ENCODE results near the gene MRPL39. TPM values are rescaled to one million over a fixed set of nuclear protein-coding genes. Genes with fewer than 3 reads are reported as not detected.
A peak's percentile ranks its signal among the peaks of the same experiment; 100 is the strongest.

The MRPL39 gene
- total and polyA plus RNA-seq, 10 donors, result 14.4 to 34.3 (median 20.8) TPM

DNA sequence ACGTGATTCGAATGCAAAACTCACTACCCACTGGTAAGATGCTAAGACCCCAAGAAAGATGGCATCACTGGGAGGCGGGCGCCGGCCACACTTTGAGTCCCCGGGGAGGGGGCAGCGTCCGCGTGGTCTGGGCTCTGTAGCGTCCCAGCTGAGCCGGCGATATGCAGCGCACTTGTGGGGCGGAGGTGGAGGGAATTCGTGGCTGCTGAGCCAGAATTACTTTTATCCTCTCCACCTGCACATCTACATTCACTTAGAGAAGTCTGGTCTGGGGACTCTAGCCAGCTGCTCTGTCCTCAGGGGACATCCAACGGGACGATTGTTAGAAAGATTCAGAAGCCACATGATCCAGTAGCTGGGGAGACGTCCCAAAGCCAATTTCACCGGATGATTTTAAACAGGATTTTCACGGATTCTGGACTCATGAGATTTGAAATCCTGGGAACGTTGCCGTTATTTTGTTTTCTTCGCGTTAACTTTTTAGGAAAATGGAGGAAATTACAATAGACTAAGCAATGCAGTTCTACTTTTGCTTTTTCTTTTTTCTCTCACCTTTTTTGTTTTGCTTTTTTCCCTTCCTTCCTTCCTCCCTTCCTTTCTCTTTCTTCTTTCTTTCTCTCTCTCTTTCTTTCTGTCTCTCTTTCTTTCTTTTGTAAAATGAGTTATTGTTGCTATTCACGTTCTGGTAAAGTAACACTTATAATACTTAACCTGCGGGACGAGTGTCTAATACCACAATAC, 33.1 kb upstream of the MRPL39 start:
- peak overlapping the region; percentile 49 to 84 (median 60) for H3K4me3 ChIP-seq
- peaks cover 0 to 30% (median 0%) of the 10 kb centered on the region in 7 donors for H3K27me3 ChIP-seq (replicated peaks in 1 of 7)
- no peak for TF ChIP-seq POLR2A (IDR thresholded peaks at IDR 0.05)
- TF ChIP-seq, protein P1, sequence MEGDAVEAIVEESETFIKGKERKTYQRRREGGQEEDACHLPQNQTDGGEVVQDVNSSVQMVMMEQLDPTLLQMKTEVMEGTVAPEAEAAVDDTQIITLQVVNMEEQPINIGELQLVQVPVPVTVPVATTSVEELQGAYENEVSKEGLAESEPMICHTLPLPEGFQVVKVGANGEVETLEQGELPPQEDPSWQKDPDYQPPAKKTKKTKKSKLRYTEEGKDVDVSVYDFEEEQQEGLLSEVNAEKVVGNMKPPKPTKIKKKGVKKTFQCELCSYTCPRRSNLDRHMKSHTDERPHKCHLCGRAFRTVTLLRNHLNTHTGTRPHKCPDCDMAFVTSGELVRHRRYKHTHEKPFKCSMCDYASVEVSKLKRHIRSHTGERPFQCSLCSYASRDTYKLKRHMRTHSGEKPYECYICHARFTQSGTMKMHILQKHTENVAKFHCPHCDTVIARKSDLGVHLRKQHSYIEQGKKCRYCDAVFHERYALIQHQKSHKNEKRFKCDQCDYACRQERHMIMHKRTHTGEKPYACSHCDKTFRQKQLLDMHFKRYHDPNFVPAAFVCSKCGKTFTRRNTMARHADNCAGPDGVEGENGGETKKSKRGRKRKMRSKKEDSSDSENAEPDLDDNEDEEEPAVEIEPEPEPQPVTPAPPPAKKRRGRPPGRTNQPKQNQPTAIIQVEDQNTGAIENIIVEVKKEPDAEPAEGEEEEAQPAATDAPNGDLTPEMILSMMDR (IDR thresholded peaks at IDR 0.05 in 8 of 11, conservative IDR thresholded peaks at IDR 0.05 in 3 of 11), result no peak
- no peak for TF ChIP-seq POLR2AphosphoS5 (IDR thresholded peaks at IDR 0.05)
- intact Hi-C loops (cut with DNase I; ENCODE audit: low total_unique reads), result no loop called here
- H3K4me1 ChIP-seq, result peaks cover 5 to 31% (median 25%) of the 10 kb centered on the region in 6 donors
- 8 to 10% (median 9%) methylated on average over 23 to 27 of the region's 27 CpGs for WGBS, 5 donors
- no peaks in the 10 kb centered on the region for H3K36me3 ChIP-seq
- peak; percentile 78 for DNase-seq
- H3K27ac ChIP-seq, result peak overlapping the region in 2 of 8 donors; percentile 15 to 39
- no peaks in the 10 kb centered on the region for H3K9me3 ChIP-seq

DNA sequence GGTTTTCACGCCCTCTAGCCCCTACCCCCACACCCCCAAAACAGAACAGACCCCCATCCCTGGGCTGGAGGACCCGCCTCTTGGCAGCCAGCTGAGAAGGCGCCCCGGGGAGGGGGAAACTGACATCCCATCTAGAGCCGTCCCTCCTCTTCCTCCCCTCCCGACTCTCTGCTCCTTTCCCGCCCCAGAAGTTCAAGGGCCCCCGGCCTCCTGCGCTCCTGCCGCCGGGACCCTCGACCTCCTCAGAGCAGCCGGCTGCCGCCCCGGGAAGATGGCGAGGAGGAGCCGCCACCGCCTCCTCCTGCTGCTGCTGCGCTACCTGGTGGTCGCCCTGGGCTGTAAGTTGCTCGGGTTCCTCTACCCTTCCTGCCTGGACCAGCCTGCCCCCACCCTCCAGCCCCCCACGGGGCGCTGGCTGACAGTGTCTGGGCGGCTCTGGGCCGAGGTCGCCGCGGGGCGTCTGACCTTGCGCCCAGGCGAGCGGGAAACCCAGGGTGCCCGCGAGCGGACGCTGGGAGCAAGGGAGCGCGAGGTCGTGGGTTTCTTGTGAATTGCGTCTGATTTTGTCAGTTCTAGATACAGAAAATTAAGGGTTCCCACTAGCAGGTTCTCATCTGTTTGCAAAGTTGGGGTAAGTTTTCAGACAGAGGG, 32.4 kb upstream of the MRPL39 start:
- 0 to 1% (median 0%) methylated on average over 27 to 40 of the region's 40 CpGs for WGBS, 5 donors

DNA sequence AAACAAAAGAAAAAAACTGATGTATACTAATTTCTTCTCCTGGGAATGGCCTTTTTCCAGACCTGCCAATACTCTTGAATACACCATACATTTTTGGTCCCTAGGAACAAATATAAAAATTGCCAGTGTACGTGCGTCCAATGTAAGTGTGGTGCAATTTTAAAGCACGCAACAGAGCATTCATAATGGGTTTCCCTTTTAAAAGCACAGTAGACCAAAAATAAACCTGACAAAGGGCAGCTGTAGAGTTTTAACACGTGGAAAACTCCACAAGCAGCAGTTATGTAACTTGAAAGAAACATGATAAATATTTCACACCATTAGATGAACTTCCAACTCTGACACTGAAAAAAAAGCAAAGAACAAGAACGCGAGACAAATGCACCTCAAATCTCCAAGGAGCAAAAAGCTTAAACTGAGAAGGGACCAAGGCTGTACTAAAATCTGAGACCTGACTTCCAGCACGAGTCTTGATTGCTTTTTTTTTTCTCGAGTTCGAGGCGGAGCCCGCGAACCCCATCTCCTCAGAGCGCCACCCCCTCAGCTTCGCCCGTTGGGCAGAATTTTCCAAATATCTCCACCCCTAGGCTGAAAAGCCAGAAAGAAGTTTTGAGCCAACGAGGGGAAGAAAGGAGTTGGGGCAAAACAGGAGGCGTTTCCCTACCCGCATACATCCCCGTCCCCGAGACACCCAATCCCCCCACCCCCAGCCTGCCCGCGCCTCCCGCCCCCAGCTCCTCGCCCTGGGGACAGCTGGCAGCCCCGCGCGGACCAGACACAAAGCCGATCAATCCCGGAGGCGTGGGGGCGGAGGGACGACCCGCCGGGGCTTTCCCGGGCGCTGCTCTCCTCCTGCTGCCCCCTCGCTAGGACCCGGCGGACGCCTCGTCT, 31.6 kb upstream of the MRPL39 start, which contains the start of gene JAM2:
JAM2 (plus strand) TSS at position 599 of the 891 bp plus-strand sequence. CDS start 564 bp downstream, outside the sequence.
- no peak for DNase-seq
- intact Hi-C loops (cut with DNase I; ENCODE audit: low total_unique reads), result no loop called here

More for the DNA sequence above, 32.4 kb upstream of the MRPL39 start:
- H3K9me3 ChIP-seq, result no peaks in the 10 kb centered on the region
- peaks cover 0 to 30% (median 0%) of the 10 kb centered on the region in 7 donors for H3K27me3 ChIP-seq (replicated peaks in 1 of 7)
- H3K27ac ChIP-seq, result peak overlapping the region in 7 of 8 donors; percentile 2 to 59 (median 43)
- no peaks in the 10 kb centered on the region for H3K36me3 ChIP-seq
- peak overlapping the region; percentile 49 to 84 (median 60) for H3K4me3 ChIP-seq
- TF ChIP-seq, protein P1 (IDR thresholded peaks at IDR 0.05 in 8 of 11, conservative IDR thresholded peaks at IDR 0.05 in 3 of 11), result peak in 6 of 11 experiments; percentile 12 to 43 (median 32)
- no peak for TF ChIP-seq POLR2A (IDR thresholded peaks at IDR 0.05)
- TF ChIP-seq POLR2AphosphoS5 (IDR thresholded peaks at IDR 0.05), result peak in 2 of 3 donors; percentile 28 to 32
- H3K4me1 ChIP-seq, result peaks cover 5 to 31% (median 25%) of the 10 kb centered on the region in 6 donors
- peak; percentile 86 for DNase-seq
- intact Hi-C loops (cut with DNase I; ENCODE audit: low total_unique reads), result no loop called here

More for the DNA sequence above, 31.6 kb upstream of the MRPL39 start, which contains the start of gene JAM2:
- Histone ChIP-seq H3K4me3 (peak within 1 kb of the TSS; percentile 49 to 84 (median 60)), H3K4me1 (peaks cover 5 to 31% (median 25%) of the 10 kb centered on the region in 6 donors), H3K9me3 (no peaks in the 10 kb centered on the region), H3K36me3 (no peaks in the 10 kb centered on the region), H3K27ac (peak within 1 kb of the TSS in 7 of 8 donors; percentile 2 to 59 (median 43)), H3K27me3 (replicated peaks in 1 of 7) (peaks cover 0 to 30% (median 0%) of the 10 kb centered on the region in 7 donors)
- WGBS, 5 donors, result 0 to 1% (median 1%) methylated on average over 35 to 41 of the region's 41 CpGs
- TF ChIP-seq POLR2AphosphoS5 (IDR thresholded peaks at IDR 0.05), result no peak
- TF ChIP-seq POLR2A (IDR thresholded peaks at IDR 0.05), result no peak
- TF ChIP-seq, protein P1 (IDR thresholded peaks at IDR 0.05 in 8 of 11, conservative IDR thresholded peaks at IDR 0.05 in 3 of 11), result no peak
